Neural cell (in vitro differentiated cells): ENCODE results near the gene PUM1. TPM values are rescaled to one million over a fixed set of nuclear protein-coding genes. Genes with fewer than 3 reads are reported as not detected.

ENCODE experiments used
- H2AFZ ChIP-seq: fragments of 200-600, 300-800 bp; sonication (generic), shearing (Covaris generic); 2 replicates; pipeline ENCODE4 v1.6.0; 2014; ENCODE audit warnings: low read depth, mild to moderate bottlenecking, antibody characterized with exemption, low read length, moderate library complexity
- H3F3A ChIP-seq: fragments of 200-600 bp; shearing (Covaris generic); 2 replicates; pipeline ENCODE4 v1.6.1; 2016; ENCODE audit warnings: mild to moderate bottlenecking, moderate library complexity, mixed read lengths, antibody characterized with exemption, low read length; ENCODE audit not compliant: insufficient read depth, poor library complexity, severe bottlenecking
- H3K27ac ChIP-seq: fragments of 200-600, 300-800 bp; sonication (generic), shearing (Covaris generic); 2 replicates; pipeline ENCODE4 v1.5.1; 2014; ENCODE audit warnings: mild to moderate bottlenecking, low read length, moderate library complexity
- H3K27me3 ChIP-seq: fragments of 300-800, 200-600 bp; sonication (generic), shearing (Covaris generic); 2 replicates; pipeline ENCODE4 v1.6.0; 2014; ENCODE audit warnings: mild to moderate bottlenecking, low read depth, low read length, moderate library complexity; ENCODE audit not compliant: insufficient read depth
- H3K36me3 ChIP-seq: fragments of 300-800, 200-600 bp; sonication (generic), shearing (Covaris generic); 2 replicates; pipeline ENCODE4 v1.5.1; 2014; ENCODE audit warnings: mild to moderate bottlenecking, antibody characterized with exemption, low read length, moderate library complexity; ENCODE audit not compliant: insufficient read depth
- H3K4me2 ChIP-seq: fragments of 300-800, 200-600 bp; sonication (generic), shearing (Covaris generic); 2 replicates; pipeline ENCODE4 v1.6.0; 2014; ENCODE audit warnings: mild to moderate bottlenecking, low read length
- H3K4me3 ChIP-seq: fragments of 300-800, 200-600 bp; sonication (generic), shearing (Covaris generic); 2 replicates; pipeline ENCODE4 v1.5.1; 2014; ENCODE audit warnings: mild to moderate bottlenecking, low read length, moderate library complexity
- H3K79me2 ChIP-seq: fragments of 200-600 bp; shearing (Covaris generic); replicated peaks from 2 replicates; pipeline ENCODE4 v1.6.0; 2014; ENCODE audit warnings: mild to moderate bottlenecking, low read length, moderate library complexity; ENCODE audit not compliant: insufficient read depth
- H3K9ac ChIP-seq: fragments of 300-800, 200-600 bp; sonication (generic), shearing (Covaris generic); 2 replicates; pipeline ENCODE4 v1.6.1; 2016; ENCODE audit warnings: mild to moderate bottlenecking, low read length, mixed read lengths
- H3K9me2 ChIP-seq: fragments of 200-600 bp; shearing (Covaris generic); 2 replicates; pipeline ENCODE4 v1.6.1; 2016; ENCODE audit warnings: mild to moderate bottlenecking, low read length, mixed read lengths; ENCODE audit not compliant: insufficient read depth
- H3K9me3 ChIP-seq: fragments of 200-600, 300-800 bp; sonication (generic), shearing (Covaris generic); 2 replicates; pipeline ENCODE4 v1.6.1; 2016; ENCODE audit warnings: mild to moderate bottlenecking, mixed run types, low read length, moderate library complexity, mixed read lengths
- H4K20me1 ChIP-seq: fragments of 200-600 bp; shearing (Covaris generic); 2 replicates; pipeline ENCODE4 v1.6.1; 2016; ENCODE audit warnings: mild to moderate bottlenecking, mixed run types; ENCODE audit not compliant: insufficient read depth
- EP300 ChIP-seq: fragments of 450-650 bp; conservative IDR thresholded peaks from 2 replicates; pipeline ENCODE4 v1.6.1; 2014; ENCODE audit warnings: antibody characterized with exemption, mild to moderate bottlenecking, moderate library complexity; ENCODE audit not compliant: poor library complexity, severe bottlenecking
- EZH2 ChIP-seq: fragments of 200-600, 300-800 bp; shearing (Covaris generic), sonication (generic); IDR thresholded peaks from 2 replicates; pipeline ENCODE4 v1.6.1; 2014; ENCODE audit warnings: antibody characterized with exemption, low read length, borderline replicate concordance, mild to moderate bottlenecking; ENCODE audit not compliant: insufficient read depth, poor library complexity, severe bottlenecking
- MXI1 ChIP-seq: fragments of 450-650 bp; conservative IDR thresholded peaks from 2 replicates; pipeline ENCODE4 v1.6.1; 2014; ENCODE audit warnings: antibody characterized with exemption, mild to moderate bottlenecking; ENCODE audit not compliant: poor library complexity, severe bottlenecking
- POLR2AphosphoS5 ChIP-seq: IDR thresholded peaks from 2 replicates; pipeline ENCODE4 v1.6.1; 2012
- RAD21 ChIP-seq: fragments of 450-650 bp; conservative IDR thresholded peaks from 2 replicates; pipeline ENCODE4 v1.6.1; 2014; ENCODE audit warnings: antibody characterized with exemption, mild to moderate bottlenecking, moderate library complexity
- SMC3 ChIP-seq: fragments of 450-650 bp; conservative IDR thresholded peaks from 2 replicates; pipeline ENCODE4 v1.6.1; 2014; ENCODE audit warnings: antibody characterized with exemption, mild to moderate bottlenecking, moderate library complexity; ENCODE audit not compliant: poor library complexity
- TAF1 ChIP-seq: IDR thresholded peaks from 2 replicates; pipeline ENCODE4 v1.6.1; 2012; ENCODE audit warnings: low read depth
- polyA plus RNA-seq: library from polyadenylated mRNA; depleted of rRNA; stranded (reverse); fragments of >200 nt; gene quantifications from 2 replicates; pipeline ENCODE4 v1.2.3, GENCODE V29; 2014
- TF ChIP-seq, protein P1 (sequence below): fragments of 450-650 bp; IDR thresholded peaks from 2 replicates; pipeline ENCODE4 v1.5.1; 2014; ENCODE audit warnings: antibody characterized with exemption, mild to moderate bottlenecking, moderate library complexity; ENCODE audit not compliant: poor library complexity, severe bottlenecking
- TF ChIP-seq, protein P2 (sequence below): IDR thresholded peaks from 2 replicates; pipeline ENCODE4 v1.6.1; 2012; ENCODE audit warnings: borderline replicate concordance

The PUM1 gene
- polyA plus RNA-seq, 1 donor from 2014 or later, result 60.8 TPM

DNA sequence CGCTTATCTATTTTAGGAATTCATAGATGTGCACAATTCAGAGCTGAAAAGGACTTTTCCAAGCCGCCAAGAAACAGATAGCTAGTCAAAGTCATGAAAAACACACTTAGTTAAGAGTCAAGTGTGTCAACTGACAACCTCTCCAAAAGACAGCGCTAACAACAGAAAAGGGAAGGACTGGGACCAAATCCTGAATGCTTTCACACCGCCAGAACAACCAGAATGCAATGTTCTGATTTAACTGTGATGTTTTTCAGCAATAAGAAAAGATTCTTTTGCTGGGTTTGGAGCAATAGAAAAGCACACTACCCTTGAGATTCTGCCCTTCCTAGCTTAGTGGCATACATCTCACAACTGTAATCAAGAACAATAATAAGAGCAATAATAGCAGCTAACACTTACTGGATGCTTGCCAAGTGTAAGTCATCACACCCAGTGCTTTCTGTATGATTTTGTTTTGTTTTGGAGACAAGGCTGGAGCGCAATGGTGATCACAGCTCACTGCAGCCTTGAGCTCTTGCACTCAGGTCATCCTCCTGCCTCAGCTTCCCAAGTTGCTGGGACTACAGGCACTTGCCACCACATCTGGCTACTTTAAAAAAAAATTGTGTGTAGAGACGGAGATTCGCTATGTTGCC lies 123.1 kb downstream of the PUM1 start:
- Histone ChIP-seq H4K20me1 (no peaks in the 10 kb centered on the region), H3K4me3 (no peak overlapping the region), H3F3A (no peaks in the 10 kb centered on the region), H3K27ac (no peak overlapping the region), H3K36me3 (no peaks in the 10 kb centered on the region), H3K4me2 (no peak overlapping the region), H3K27me3 (no peaks in the 10 kb centered on the region), H3K9me2 (no peaks in the 10 kb centered on the region), H3K9ac (no peak overlapping the region), H3K79me2 (peaks cover 7% of the 10 kb centered on the region), H2AFZ (no peak overlapping the region), H3K9me3 (no peaks in the 10 kb centered on the region)
- TF ChIP-seq SMC3 (no peak), RAD21 (no peak), EP300 (no peak), TAF1 (no peak), MXI1 (no peak), POLR2AphosphoS5 (no peak), EZH2 (no peak)
- TF ChIP-seq, protein P1, sequence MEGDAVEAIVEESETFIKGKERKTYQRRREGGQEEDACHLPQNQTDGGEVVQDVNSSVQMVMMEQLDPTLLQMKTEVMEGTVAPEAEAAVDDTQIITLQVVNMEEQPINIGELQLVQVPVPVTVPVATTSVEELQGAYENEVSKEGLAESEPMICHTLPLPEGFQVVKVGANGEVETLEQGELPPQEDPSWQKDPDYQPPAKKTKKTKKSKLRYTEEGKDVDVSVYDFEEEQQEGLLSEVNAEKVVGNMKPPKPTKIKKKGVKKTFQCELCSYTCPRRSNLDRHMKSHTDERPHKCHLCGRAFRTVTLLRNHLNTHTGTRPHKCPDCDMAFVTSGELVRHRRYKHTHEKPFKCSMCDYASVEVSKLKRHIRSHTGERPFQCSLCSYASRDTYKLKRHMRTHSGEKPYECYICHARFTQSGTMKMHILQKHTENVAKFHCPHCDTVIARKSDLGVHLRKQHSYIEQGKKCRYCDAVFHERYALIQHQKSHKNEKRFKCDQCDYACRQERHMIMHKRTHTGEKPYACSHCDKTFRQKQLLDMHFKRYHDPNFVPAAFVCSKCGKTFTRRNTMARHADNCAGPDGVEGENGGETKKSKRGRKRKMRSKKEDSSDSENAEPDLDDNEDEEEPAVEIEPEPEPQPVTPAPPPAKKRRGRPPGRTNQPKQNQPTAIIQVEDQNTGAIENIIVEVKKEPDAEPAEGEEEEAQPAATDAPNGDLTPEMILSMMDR, result no peak
- TF ChIP-seq, protein P2, sequence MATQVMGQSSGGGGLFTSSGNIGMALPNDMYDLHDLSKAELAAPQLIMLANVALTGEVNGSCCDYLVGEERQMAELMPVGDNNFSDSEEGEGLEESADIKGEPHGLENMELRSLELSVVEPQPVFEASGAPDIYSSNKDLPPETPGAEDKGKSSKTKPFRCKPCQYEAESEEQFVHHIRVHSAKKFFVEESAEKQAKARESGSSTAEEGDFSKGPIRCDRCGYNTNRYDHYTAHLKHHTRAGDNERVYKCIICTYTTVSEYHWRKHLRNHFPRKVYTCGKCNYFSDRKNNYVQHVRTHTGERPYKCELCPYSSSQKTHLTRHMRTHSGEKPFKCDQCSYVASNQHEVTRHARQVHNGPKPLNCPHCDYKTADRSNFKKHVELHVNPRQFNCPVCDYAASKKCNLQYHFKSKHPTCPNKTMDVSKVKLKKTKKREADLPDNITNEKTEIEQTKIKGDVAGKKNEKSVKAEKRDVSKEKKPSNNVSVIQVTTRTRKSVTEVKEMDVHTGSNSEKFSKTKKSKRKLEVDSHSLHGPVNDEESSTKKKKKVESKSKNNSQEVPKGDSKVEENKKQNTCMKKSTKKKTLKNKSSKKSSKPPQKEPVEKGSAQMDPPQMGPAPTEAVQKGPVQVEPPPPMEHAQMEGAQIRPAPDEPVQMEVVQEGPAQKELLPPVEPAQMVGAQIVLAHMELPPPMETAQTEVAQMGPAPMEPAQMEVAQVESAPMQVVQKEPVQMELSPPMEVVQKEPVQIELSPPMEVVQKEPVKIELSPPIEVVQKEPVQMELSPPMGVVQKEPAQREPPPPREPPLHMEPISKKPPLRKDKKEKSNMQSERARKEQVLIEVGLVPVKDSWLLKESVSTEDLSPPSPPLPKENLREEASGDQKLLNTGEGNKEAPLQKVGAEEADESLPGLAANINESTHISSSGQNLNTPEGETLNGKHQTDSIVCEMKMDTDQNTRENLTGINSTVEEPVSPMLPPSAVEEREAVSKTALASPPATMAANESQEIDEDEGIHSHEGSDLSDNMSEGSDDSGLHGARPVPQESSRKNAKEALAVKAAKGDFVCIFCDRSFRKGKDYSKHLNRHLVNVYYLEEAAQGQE, result no peak

DNA sequence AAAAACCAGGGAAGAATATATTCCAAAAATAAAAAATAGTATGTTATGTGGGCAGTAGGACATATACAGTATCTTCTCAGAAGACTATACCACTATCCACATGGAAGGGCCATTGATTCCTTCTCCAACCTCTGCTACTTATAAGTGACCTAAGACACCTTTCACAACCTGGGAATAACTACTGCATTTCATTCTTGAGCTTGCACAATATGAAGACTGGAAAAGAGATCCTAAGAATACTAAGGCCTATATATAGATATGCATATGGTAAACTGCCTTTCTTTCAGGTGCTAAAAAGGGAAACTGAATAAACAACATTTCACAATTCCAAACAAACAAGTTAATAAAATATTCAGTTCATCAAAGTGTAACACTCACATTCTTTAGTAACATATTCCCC lies 125.0 kb downstream of the PUM1 start:
- Histone ChIP-seq H3K36me3 (no peaks in the 10 kb centered on the region), H3K27ac (no peak overlapping the region), H3K4me2 (no peak overlapping the region), H4K20me1 (no peaks in the 10 kb centered on the region), H3K9me2 (no peaks in the 10 kb centered on the region), H3F3A (no peaks in the 10 kb centered on the region), H3K4me3 (no peak overlapping the region), H3K9ac (no peak overlapping the region), H3K27me3 (no peaks in the 10 kb centered on the region), H2AFZ (no peak overlapping the region), H3K79me2 (no peaks in the 10 kb centered on the region), H3K9me3 (no peaks in the 10 kb centered on the region)
- TF ChIP-seq SMC3, result no peak
- TF ChIP-seq EZH2, result no peak
- TF ChIP-seq POLR2AphosphoS5, result no peak
- no peak for TF ChIP-seq TAF1
- no peak for TF ChIP-seq EP300
- TF ChIP-seq, protein P2, result no peak
- no peak for TF ChIP-seq RAD21
- no peak for TF ChIP-seq MXI1
- TF ChIP-seq, protein P1, result no peak
